ENCODE data around the gene AP2S1. TPM values are rescaled to one million over a fixed set of nuclear protein-coding genes. Genes with fewer than 3 reads are reported as not detected.

Gene AP2S1
- total and polyA plus RNA-seq, 2 of the 4 experiments (the other 2 are of a cell fraction), result 144 to 274 TPM

DNA sequence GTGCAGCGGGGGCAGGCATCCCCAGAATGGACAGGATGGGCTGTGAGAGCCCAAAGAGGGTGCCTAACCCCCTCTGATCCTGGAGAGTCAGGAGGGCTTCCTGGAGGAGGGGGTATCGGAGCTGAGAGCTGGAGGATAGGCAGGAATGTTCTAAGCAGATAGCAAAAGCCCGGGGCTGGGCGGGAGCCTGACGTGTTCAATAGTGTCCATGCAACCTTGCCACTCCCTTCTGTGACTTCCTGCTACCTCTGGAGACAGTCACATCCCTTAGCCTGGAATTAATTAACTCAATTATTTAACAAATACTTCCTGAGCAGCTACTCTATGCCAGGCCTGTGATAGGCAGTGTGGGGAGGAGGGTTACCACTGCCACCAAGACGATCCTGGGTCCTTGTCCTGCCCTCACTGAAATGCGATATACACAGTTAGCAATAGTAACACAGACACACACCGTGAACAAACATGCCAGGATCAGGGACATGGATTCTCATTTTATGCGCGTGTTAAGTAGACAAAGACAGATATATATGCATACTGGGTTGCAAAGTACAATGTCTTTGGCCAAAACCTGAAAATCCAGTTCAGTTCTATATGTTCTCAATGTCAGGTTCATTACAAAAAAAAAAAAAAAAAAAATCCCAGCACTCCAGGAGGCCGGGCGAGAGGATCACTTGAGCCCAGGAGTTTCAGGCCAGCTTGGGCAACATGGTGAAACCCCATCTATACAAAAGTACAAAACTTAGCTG is 10.7 kb downstream of the AP2S1 start:
- ATAC-seq (ENCODE audit: low read depth), result no peak; the same call in 1 of the 2 replicates
- intact Hi-C loops (cut with micrococcal nuclease), result loop anchor here (1.0 kb wide), 2 partner anchors 52 to 83 kb away; partner anchors contain the start of gene SLC1A5

More for the DNA sequence above, 10.7 kb downstream of the AP2S1 start:
- ChIA-PET POLR2A (ENCODE audit: unreplicated experiment) (interaction anchor here (0.5 to 0.6 kb wide), 3 partner anchors 56 to 176 kb away, joined by 3 to 11 read pairs (median 4); no protein-coding TSS in a partner anchor), CTCF (interaction anchor here (0.6 to 2.4 kb wide), 15 partner anchors 10 to 160 kb away, joined by 3 to 16 read pairs (median 4); partner anchors contain the start of gene SLC1A5)
- no peaks in the 10 kb centered on the region for H3K9me3 ChIP-seq (ENCODE audit: control insufficient read depth, insufficient read depth, low read length)
- no TSS peak for BruUV-seq (replicated peaks)
- DNase-seq, result no peak
- peak overlapping the region; percentile 91 for H2AK5ac ChIP-seq (ENCODE audit: low read depth, low read length)
- H2BK5ac ChIP-seq (ENCODE audit: low read depth, low read length, poor library complexity, severe bottlenecking), result peak overlapping the region; percentile 63
- peak overlapping the region; percentile 63 for H2AK9ac ChIP-seq (replicated peaks; ENCODE audit: low read depth, low read length, poor library complexity)
- H3K4me2 ChIP-seq (ENCODE audit: low read depth, low read length), result no peak overlapping the region
- H2BK20ac ChIP-seq (ENCODE audit: low read depth, low read length), result 0 out of 2 replicates have a peak overlapping the region, but pooled peaks have one; percentile 45
- peak overlapping the region; percentile 37 for H2AFZ ChIP-seq (replicated peaks; ENCODE audit: low read length, poor library complexity)
- no CpG with 5 or more reads among the region's 12 CpGs for WGBS, 2 experiments (ENCODE audit: extremely low coverage in 2 of 2, insufficient read length in 1 of 2)
- H3K4me1 ChIP-seq (ENCODE audit: control insufficient read depth, insufficient read depth, low read length), result peaks cover 7% of the 10 kb centered on the region
- peak overlapping the region; percentile 36; the same call in 1 of the 2 replicates for H2BK120ac ChIP-seq (ENCODE audit: low read depth, low read length)
- no peak overlapping the region for H2BK15ac ChIP-seq (ENCODE audit: low read depth, low read length)
- H3K36me3 ChIP-seq (ENCODE audit: control insufficient read depth, insufficient read depth, low read length), result peaks cover 40% of the 10 kb centered on the region
- in situ Hi-C loops (cut with MboI; ENCODE audit: low sequenced_read_pairs), result loop anchor here (5.0 to 10.0 kb wide), 2 partner anchors 55 to 83 kb away; partner anchors contain the start of gene SLC1A5
- H3K9ac ChIP-seq (ENCODE audit: low read depth, low read length), result no peak overlapping the region
- peaks cover 10 to 55% of the 10 kb centered on the region in 2 experiments for H3K79me1 ChIP-seq (ENCODE audit: low read depth in 1 of 2, low read length in 2 of 2)
- peaks cover 25% of the 10 kb centered on the region for H4K20me1 ChIP-seq (ENCODE audit: insufficient read depth, low read length)
- peak overlapping the region; percentile 74; the same call in 1 of the 2 replicates for H3K23ac ChIP-seq (ENCODE audit: low read depth, low read length)
- TF ChIP-seq MAZ (IDR thresholded peaks at IDR 0.05; ENCODE audit: borderline replicate concordance, low read depth, low read length), result no peak
- no peak for TF ChIP-seq RAD21 (IDR thresholded peaks at IDR 0.05; ENCODE audit: low read length)
- no peak for TF ChIP-seq NFE2L2 (IDR thresholded peaks at IDR 0.05; ENCODE audit: low read depth, low read length)
- TF ChIP-seq, protein P1, sequence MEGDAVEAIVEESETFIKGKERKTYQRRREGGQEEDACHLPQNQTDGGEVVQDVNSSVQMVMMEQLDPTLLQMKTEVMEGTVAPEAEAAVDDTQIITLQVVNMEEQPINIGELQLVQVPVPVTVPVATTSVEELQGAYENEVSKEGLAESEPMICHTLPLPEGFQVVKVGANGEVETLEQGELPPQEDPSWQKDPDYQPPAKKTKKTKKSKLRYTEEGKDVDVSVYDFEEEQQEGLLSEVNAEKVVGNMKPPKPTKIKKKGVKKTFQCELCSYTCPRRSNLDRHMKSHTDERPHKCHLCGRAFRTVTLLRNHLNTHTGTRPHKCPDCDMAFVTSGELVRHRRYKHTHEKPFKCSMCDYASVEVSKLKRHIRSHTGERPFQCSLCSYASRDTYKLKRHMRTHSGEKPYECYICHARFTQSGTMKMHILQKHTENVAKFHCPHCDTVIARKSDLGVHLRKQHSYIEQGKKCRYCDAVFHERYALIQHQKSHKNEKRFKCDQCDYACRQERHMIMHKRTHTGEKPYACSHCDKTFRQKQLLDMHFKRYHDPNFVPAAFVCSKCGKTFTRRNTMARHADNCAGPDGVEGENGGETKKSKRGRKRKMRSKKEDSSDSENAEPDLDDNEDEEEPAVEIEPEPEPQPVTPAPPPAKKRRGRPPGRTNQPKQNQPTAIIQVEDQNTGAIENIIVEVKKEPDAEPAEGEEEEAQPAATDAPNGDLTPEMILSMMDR (conservative IDR thresholded peaks at IDR 0.05; ENCODE audit: low read depth, low read length), result no peak
- no peak for TF ChIP-seq MXI1 (IDR thresholded peaks at IDR 0.05; ENCODE audit: borderline replicate concordance, low read depth, low read length)
- TF ChIP-seq MAFK (IDR thresholded peaks at IDR 0.05; ENCODE audit: low read depth, low read length), result no peak
- TF ChIP-seq, protein P2, sequence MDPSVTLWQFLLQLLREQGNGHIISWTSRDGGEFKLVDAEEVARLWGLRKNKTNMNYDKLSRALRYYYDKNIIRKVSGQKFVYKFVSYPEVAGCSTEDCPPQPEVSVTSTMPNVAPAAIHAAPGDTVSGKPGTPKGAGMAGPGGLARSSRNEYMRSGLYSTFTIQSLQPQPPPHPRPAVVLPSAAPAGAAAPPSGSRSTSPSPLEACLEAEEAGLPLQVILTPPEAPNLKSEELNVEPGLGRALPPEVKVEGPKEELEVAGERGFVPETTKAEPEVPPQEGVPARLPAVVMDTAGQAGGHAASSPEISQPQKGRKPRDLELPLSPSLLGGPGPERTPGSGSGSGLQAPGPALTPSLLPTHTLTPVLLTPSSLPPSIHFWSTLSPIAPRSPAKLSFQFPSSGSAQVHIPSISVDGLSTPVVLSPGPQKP (IDR thresholded peaks at IDR 0.05; ENCODE audit: borderline replicate concordance, low read depth, low read length), result no peak
- TF ChIP-seq SMC3 (IDR thresholded peaks at IDR 0.05; ENCODE audit: low read depth, low read length), result no peak
- TF ChIP-seq POLR2A (IDR thresholded peaks at IDR 0.05; ENCODE audit: low read depth, low read length), result no peak
- no peak for TF ChIP-seq BHLHE40 (IDR thresholded peaks at IDR 0.05; ENCODE audit: low read depth, low read length)
- peak overlapping the region; percentile 79 for H3K4ac ChIP-seq (ENCODE audit: low read depth, low read length)
- H3K56ac ChIP-seq (ENCODE audit: extremely low read depth, insufficient read depth, low read length), result no peak overlapping the region
- H3K27me3 ChIP-seq (ENCODE audit: control insufficient read depth, insufficient read depth, low read length), result no peaks in the 10 kb centered on the region
- H3K27ac ChIP-seq (ENCODE audit: insufficient read depth, low read length), result peak overlapping the region; percentile 56; the same call in 1 of the 2 replicates
- 0 out of 2 replicates have a peak overlapping the region, but pooled peaks have one; percentile 36 for H3K14ac ChIP-seq (replicated peaks; ENCODE audit: low read depth, low read length)
- dilution Hi-C loops (cut with HindIII; ENCODE audit: low sequenced_read_pairs, unreplicated experiment), result no loop called here
- H4K91ac ChIP-seq (ENCODE audit: insufficient read depth, low read depth, low read length), result no peak overlapping the region
- H3K4me3 ChIP-seq (ENCODE audit: insufficient read depth, low read depth, low read length), result no peak overlapping the region
- peak overlapping the region in 1 of 2 experiments; percentile 61; a peak in 2 of 4 replicates for H4K8ac ChIP-seq (ENCODE audit: low read depth in 2 of 2, low read length in 2 of 2)
- 0 out of 2 replicates have a peak overlapping the region, but pooled peaks have one; percentile 25 for H3K18ac ChIP-seq (ENCODE audit: low read depth, low read length)
- H3K9me1 ChIP-seq (ENCODE audit: insufficient read depth, low read length), result 0 out of 2 replicates have a peak, but pooled peaks cover 3% of the 10 kb centered on the region
- H4K5ac ChIP-seq (ENCODE audit: low read depth, low read length), result no peak overlapping the region

Measured in IMR-90 (cell line).